HCT116 (cell line): ENCODE data around the gene MMP25. TPM values are rescaled to one million over a fixed set of nuclear protein-coding genes. Genes with fewer than 3 reads are reported as not detected.

Experiments used
- ATAC-seq: fragments of 200-7000 bp; cut with Tn5 transposase; 2 replicates; pipeline ENCODE4 v1.9.1; 2020; ENCODE audit warnings: mild to moderate bottlenecking, moderate library complexity
- BruUV-seq: library from RNA; stranded (reverse); fragments of 400-500 nt; replicated peaks from 2 replicates; lab custom pipeline; 2021; lab: Mats Ljungman, UMichigan
- CTCF ChIA-PET: fragments of 300-600 bp; sonication (Branson Sonifier 250); formaldehyde crosslinking; loops from one replicate; lab custom pipeline; 2021; ENCODE audit warnings: antibody characterized with exemption; lab: Charles Lee
- POLR2A ChIA-PET: fragments of 300-600, 350-600 bp; sonication (Branson Sonifier 250); formaldehyde crosslinking; loops from one replicate; lab custom pipeline; 2021; ENCODE audit warnings: antibody characterized with exemption; lab: Charles Lee
- RAD21 ChIA-PET, 2 experiments: fragments of 300-600 bp; sonication (Branson Sonifier 250); formaldehyde crosslinking; loops; one replicate each; lab custom pipeline; 2023; ENCODE audit warnings: low total read pairs in 2 of 2; ENCODE audit not compliant: uncharacterized antibody in 2 of 2, unreplicated experiment in 2 of 2, low non-redundant PET in 1 of 2; lab: Charles Lee
- DNase-seq: peaks from one replicate; pipeline ENCODE4 v3.0.0-alpha.2; 2010; ENCODE audit warnings: low read depth, low spot score
- H2AFZ ChIP-seq: fragments of 200-600 bp; shearing (Covaris generic), sonication (generic); 2 replicates; pipeline ENCODE4 v1.6.1; 2017; ENCODE audit warnings: low read depth, mixed run types, mixed read lengths, antibody characterized with exemption, low read length; ENCODE audit not compliant: poor library complexity, severe bottlenecking
- H3K27ac ChIP-seq: 2 replicates; pipeline ENCODE4 v1.5.1; 2012; ENCODE audit warnings: low read depth, low read length
- H3K27me3 ChIP-seq: fragments of 200-600 bp; sonication (generic); 2 replicates; pipeline ENCODE4 v1.6.1; 2016; ENCODE audit warnings: mixed run types, low read length, mixed read lengths; ENCODE audit not compliant: insufficient read depth
- H3K36me3 ChIP-seq, 2 experiments: fragments of 200-500 bp in 1 of 2; fragments of 200-600 bp in 1 of 2; sonication (Bioruptor generic) in 1 of 2; sonication (generic) in 1 of 2; 2 replicates each; pipeline versions ENCODE4 v1.5.1 to v1.6.1; 2014 to 2016; ENCODE audit warnings: low read length in 2 of 2, inconsistent platforms in 1 of 2, mixed read lengths in 1 of 2, mixed run types in 1 of 2; ENCODE audit not compliant: insufficient read depth in 2 of 2, control insufficient read depth in 1 of 2
- H3K4me1 ChIP-seq, 2 experiments: fragments of 200-600 bp in 1 of 2; sonication (generic) in 1 of 2; 2 replicates each; pipeline versions ENCODE4 v1.5.1 to v1.6.1; 2012 to 2017; ENCODE audit warnings: low read length in 2 of 2, inconsistent platforms in 1 of 2, mild to moderate bottlenecking in 1 of 2, mixed read lengths in 1 of 2, mixed run types in 1 of 2, moderate library complexity in 1 of 2; ENCODE audit not compliant: insufficient read depth in 2 of 2, control insufficient read depth in 1 of 2
- H3K4me2 ChIP-seq: fragments of 200-600 bp; sonication (generic); 2 replicates; pipeline ENCODE4 v1.6.1; 2017; ENCODE audit warnings: mixed run types, low read length, mixed read lengths
- H3K4me3 ChIP-seq, 2 experiments: fragments of 200-600 bp in 1 of 2; sonication (generic) in 1 of 2; replicated peaks in 1 of 2; 2 replicates each; pipeline ENCODE4 v1.5.1; 2011 to 2016; ENCODE audit warnings: low read length in 2 of 2, control low read depth in 1 of 2, low read depth in 1 of 2, mild to moderate bottlenecking in 1 of 2, mixed read lengths in 1 of 2, mixed run types in 1 of 2
- H3K79me2 ChIP-seq: fragments of 200-600 bp; sonication (generic); 2 replicates; pipeline ENCODE4 v1.6.1; 2017; ENCODE audit warnings: mild to moderate bottlenecking, mixed run types, low read length, moderate library complexity, mixed read lengths; ENCODE audit not compliant: insufficient read depth
- H3K9ac ChIP-seq: fragments of 200-600 bp; sonication (generic); 2 replicates; pipeline ENCODE4 v1.6.1; 2016; ENCODE audit warnings: low read length, mixed read lengths
- H3K9me2 ChIP-seq: fragments of 200-600 bp; sonication (generic), shearing (Covaris generic); 2 replicates; pipeline ENCODE4 v1.6.1; 2017; ENCODE audit warnings: mixed run types, mild to moderate bottlenecking, moderate library complexity; ENCODE audit not compliant: insufficient read depth
- H3K9me3 ChIP-seq, 2 experiments: fragments of 200-500 bp in 1 of 2; fragments of 200-600 bp in 1 of 2; sonication (Bioruptor generic) in 1 of 2; sonication (generic) in 1 of 2; 2 replicates each; pipeline ENCODE4 v1.6.1; 2014 to 2017; ENCODE audit warnings: low read length in 2 of 2, mixed read lengths in 2 of 2, inconsistent platforms in 1 of 2, low read depth in 1 of 2, mild to moderate bottlenecking in 1 of 2, mixed run types in 1 of 2, moderate library complexity in 1 of 2; ENCODE audit not compliant: control insufficient read depth in 1 of 2, insufficient read depth in 1 of 2
- H4K20me1 ChIP-seq: fragments of 200-600 bp; sonication (generic), shearing (Covaris generic); 2 replicates; pipeline ENCODE4 v1.6.1; 2017; ENCODE audit warnings: mixed run types, mild to moderate bottlenecking, moderate library complexity; ENCODE audit not compliant: insufficient read depth
- CBX3 ChIP-seq: IDR thresholded peaks from 2 replicates; pipeline ENCODE4 v1.6.1; 2012; ENCODE audit warnings: low read depth
- EGR1 ChIP-seq: IDR thresholded peaks from 2 replicates; pipeline ENCODE4 v1.6.1; 2012; ENCODE audit warnings: low read depth
- EZH2 ChIP-seq: fragments of 200-600 bp; sonication (generic); IDR thresholded peaks from 2 replicates; pipeline ENCODE4 v1.6.1; 2017; ENCODE audit warnings: antibody characterized with exemption, mixed run types
- EZH2phosphoT487 ChIP-seq: fragments of 200-600 bp; IDR thresholded peaks from 2 replicates; pipeline ENCODE4 v1.6.1; 2018; ENCODE audit warnings: antibody characterized with exemption, borderline replicate concordance
- FOSL1 ChIP-seq: IDR thresholded peaks from 2 replicates; pipeline ENCODE4 v1.6.1; 2012; ENCODE audit warnings: low read depth
- POLR2A ChIP-seq: IDR thresholded peaks from 2 replicates; pipeline ENCODE4 v1.7.0; 2011; ENCODE audit warnings: borderline replicate concordance; ENCODE audit not compliant: insufficient read depth, insufficient read length; ENCODE audit errors: extremely low read depth
- POLR2AphosphoS5 ChIP-seq: IDR thresholded peaks from 2 replicates; pipeline ENCODE4 v1.6.1; 2011; ENCODE audit warnings: mild to moderate bottlenecking, low read depth, low read length, moderate library complexity
- RAD21 ChIP-seq: IDR thresholded peaks from 2 replicates; pipeline ENCODE4 v1.6.1; 2012; ENCODE audit warnings: low read depth, mild to moderate bottlenecking
- SIN3A ChIP-seq: IDR thresholded peaks from 2 replicates; pipeline ENCODE4 v1.6.1; 2012; ENCODE audit warnings: low read depth
- TCF7L2 ChIP-seq: IDR thresholded peaks from 2 replicates; pipeline ENCODE4 v1.7.0; 2011; ENCODE audit warnings: borderline replicate concordance, inconsistent platforms; ENCODE audit not compliant: insufficient read depth, insufficient read length; ENCODE audit errors: extremely low read depth
- YY1 ChIP-seq: IDR thresholded peaks from 2 replicates; pipeline ENCODE4 v1.6.1; 2011; ENCODE audit warnings: low read length, low read depth, moderate library complexity, mild to moderate bottlenecking; ENCODE audit not compliant: insufficient replicate concordance; ENCODE audit errors: extremely low read depth
- ZFX ChIP-seq: fragments of 450-650 bp; IDR thresholded peaks from 2 replicates; pipeline ENCODE4 v1.6.1; 2017
- ZNF274 ChIP-seq: fragments of 200-500 bp; sonication (Bioruptor generic); IDR thresholded peaks from 2 replicates; pipeline ENCODE4 v1.6.1; 2014; ENCODE audit warnings: mild to moderate bottlenecking, low read depth, low read length, inconsistent platforms
- intact Hi-C: fragments of 100-400 bp; cut with micrococcal nuclease; formaldehyde crosslinking; loops from 2 replicates; pipeline ENCODE4 v1.10.0; 2022
- total RNA-seq: library from RNA; stranded (reverse); gene quantifications from one replicate; pipeline ENCODE4 v1.2.1, GENCODE V29; 2021; ENCODE audit not compliant: unreplicated experiment
- TF ChIP-seq, protein P1 (sequence below): IDR thresholded peaks from 2 replicates; pipeline ENCODE4 v1.6.1; 2012
- TF ChIP-seq, protein P2 (sequence below): IDR thresholded peaks from 2 replicates; pipeline ENCODE4 v1.6.1; 2011; ENCODE audit warnings: mild to moderate bottlenecking, low read length, moderate library complexity; ENCODE audit not compliant: insufficient replicate concordance; ENCODE audit errors: extremely low read depth
- TF ChIP-seq, protein P3 (sequence below): IDR thresholded peaks from 2 replicates; pipeline ENCODE4 v1.6.1; 2012

MMP25 gene
- total RNA-seq, 1 experiment from 2014 or later = 2.5 TPM

DNA sequence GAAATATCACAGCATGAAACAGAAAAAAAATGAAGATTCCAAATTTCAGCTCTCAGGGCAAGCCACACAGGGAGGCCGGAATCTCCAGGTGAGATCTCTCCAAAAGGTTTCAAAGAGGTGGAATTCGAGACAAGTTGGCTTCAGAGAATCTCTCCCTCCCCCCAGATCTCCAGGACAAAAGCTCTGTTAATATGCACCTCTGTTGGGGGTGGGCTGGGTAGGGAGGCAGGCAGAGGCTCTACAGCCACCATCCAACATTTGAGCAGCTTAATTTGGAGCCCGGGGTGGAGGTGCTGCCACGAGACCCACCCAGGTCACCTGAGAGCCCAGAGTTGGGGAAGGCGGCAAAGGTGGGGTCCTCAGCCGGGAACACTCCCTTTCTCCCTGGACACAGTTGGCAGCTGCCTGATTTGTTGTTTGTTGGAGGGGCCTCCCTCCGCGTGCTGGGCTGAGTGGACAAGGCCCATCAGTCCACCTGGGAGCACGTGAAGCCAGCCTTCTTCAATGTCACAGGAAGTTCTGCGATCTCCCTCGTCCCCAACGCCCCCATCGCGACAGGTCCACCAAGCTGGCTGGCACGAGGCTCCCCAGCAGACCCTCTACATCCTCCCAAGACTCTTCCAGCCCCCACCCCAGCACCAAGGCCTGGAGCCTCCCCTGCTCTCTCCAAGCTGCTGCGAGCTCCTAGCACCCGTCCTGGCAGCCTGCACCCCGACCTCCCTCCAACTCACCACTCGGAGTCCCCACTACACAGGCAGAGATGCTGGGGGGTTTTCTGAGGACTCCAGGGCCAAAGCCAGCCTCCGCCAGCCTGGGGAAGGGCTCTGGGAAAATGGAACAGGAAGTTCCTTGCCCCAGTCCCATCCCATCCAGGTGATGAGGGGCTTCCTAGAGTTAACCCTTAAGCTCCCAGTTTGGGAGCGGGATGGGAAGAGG lies 52.4 kb downstream of the MMP25 start, which contains the start of gene ZSCAN10:
ZSCAN10 (minus strand) TSS at position 836 of the 936 bp plus-strand sequence. CDS start 6,357 bp downstream, outside the sequence.
- H3K36me3 ChIP-seq = no peaks in the 10 kb centered on the region
- CTCF ChIA-PET = interaction anchor here (1.6 to 3.0 kb wide), 2 partner anchors 11 to 31 kb away, joined by 3 to 8 read pairs; no protein-coding TSS in a partner anchor
- no peak for ATAC-seq
- no TSS peak for BruUV-seq
- 0 out of 4 replicates have a peak within 1 kb of the TSS, but pooled peaks of 1 of the 2 experiments have one; percentile 29 for H3K4me3 ChIP-seq
- no peak for DNase-seq
- no peak within 1 kb of the TSS for H2AFZ ChIP-seq
- RAD21 ChIA-PET = no interaction called here
- no peaks in the 10 kb centered on the region for H3K27me3 ChIP-seq
- H4K20me1 ChIP-seq = no peaks in the 10 kb centered on the region
- H3K4me1 ChIP-seq = peaks cover 16 to 28% of the 10 kb centered on the region in 2 experiments
- POLR2A ChIA-PET = interaction anchor here (1.0 kb wide), 1 partner anchor 79 kb away, joined by 3 read pairs; the partner anchor contains the start of gene TNFRSF12A
- H3K4me2 ChIP-seq = peak within 1 kb of the TSS; percentile 67
- TF ChIP-seq POLR2AphosphoS5 (no peak), EGR1 (no peak), POLR2A (no peak), FOSL1 (no peak)
- TF ChIP-seq, protein P1, sequence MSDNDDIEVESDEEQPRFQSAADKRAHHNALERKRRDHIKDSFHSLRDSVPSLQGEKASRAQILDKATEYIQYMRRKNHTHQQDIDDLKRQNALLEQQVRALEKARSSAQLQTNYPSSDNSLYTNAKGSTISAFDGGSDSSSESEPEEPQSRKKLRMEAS = no peak
- no peaks in the 10 kb centered on the region for H3K79me2 ChIP-seq
- H3K27ac ChIP-seq = peak within 1 kb of the TSS; percentile 46; the same call in 1 of the 2 replicates
- H3K9ac ChIP-seq = no peak within 1 kb of the TSS
- intact Hi-C loops = no loop called here
- H3K9me3 ChIP-seq = no peaks in the 10 kb centered on the region
- no peaks in the 10 kb centered on the region for H3K9me2 ChIP-seq

DNA sequence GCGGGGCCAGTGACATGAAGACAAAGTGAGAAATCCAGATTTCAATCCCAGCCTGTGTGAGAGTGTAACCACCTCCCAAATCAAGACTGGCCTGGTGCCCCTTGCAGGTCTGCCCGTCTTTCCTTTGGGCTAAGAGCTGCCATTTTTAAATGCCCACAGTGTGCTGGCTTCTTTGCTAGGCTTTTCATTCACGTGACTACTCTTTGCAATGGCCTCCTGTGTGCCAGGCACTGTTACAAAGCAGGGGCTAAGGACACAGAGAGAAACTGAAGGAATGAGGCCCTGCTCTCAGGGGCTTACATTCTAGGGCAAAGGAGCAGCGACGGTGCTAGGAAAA lies 53.0 kb downstream of the MMP25 start:
- no peak for ATAC-seq
- TF ChIP-seq EZH2phosphoT487 (no peak), YY1 (no peak), ZNF274 (no peak), SIN3A (no peak), CBX3 (no peak), EZH2 (no peak), RAD21 (no peak), TCF7L2 (no peak), ZFX (no peak)
- TF ChIP-seq, protein P2, sequence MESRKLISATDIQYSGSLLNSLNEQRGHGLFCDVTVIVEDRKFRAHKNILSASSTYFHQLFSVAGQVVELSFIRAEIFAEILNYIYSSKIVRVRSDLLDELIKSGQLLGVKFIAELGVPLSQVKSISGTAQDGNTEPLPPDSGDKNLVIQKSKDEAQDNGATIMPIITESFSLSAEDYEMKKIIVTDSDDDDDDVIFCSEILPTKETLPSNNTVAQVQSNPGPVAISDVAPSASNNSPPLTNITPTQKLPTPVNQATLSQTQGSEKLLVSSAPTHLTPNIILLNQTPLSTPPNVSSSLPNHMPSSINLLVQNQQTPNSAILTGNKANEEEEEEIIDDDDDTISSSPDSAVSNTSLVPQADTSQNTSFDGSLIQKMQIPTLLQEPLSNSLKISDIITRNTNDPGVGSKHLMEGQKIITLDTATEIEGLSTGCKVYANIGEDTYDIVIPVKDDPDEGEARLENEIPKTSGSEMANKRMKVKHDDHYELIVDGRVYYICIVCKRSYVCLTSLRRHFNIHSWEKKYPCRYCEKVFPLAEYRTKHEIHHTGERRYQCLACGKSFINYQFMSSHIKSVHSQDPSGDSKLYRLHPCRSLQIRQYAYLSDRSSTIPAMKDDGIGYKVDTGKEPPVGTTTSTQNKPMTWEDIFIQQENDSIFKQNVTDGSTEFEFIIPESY = no peak
- TF ChIP-seq, protein P3, sequence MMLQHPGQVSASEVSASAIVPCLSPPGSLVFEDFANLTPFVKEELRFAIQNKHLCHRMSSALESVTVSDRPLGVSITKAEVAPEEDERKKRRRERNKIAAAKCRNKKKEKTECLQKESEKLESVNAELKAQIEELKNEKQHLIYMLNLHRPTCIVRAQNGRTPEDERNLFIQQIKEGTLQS = no peak
- TF ChIP-seq, protein P1 = no peak

More for the DNA sequence above, 53.0 kb downstream of the MMP25 start:
- DNase-seq = no peak
- intact Hi-C loops = no loop called here
- Histone ChIP-seq H3K4me1 (peaks cover 16 to 28% of the 10 kb centered on the region in 2 experiments), H3K9me3 (no peaks in the 10 kb centered on the region), H3K9me2 (no peaks in the 10 kb centered on the region), H3K4me3 (no peak overlapping the region), H2AFZ (no peak overlapping the region), H3K79me2 (no peaks in the 10 kb centered on the region), H3K27ac (no peak overlapping the region), H3K27me3 (no peaks in the 10 kb centered on the region), H3K4me2 (peak overlapping the region; percentile 67; the same call in 1 of the 2 replicates), H3K36me3 (no peaks in the 10 kb centered on the region), H4K20me1 (no peaks in the 10 kb centered on the region), H3K9ac (no peak overlapping the region)
- ChIA-PET RAD21 (no interaction called here), CTCF (interaction anchor here (3.0 kb wide), 1 partner anchor 30 kb away, joined by 8 read pairs; no protein-coding TSS in a partner anchor), POLR2A (no interaction called here)
- no TSS peak for BruUV-seq
